A549 (cell line): ENCODE results near the gene EIF1B. TPM values are rescaled to one million over a fixed set of nuclear protein-coding genes. Genes with fewer than 3 reads are reported as not detected.

ENCODE experiments used
- ATAC-seq, 2 experiments: fragments of 200-7000 bp in 1 of 2; fragments of >200 bp in 1 of 2; cut with Nextera tagmentation in 1 of 2; cut with Tn5 transposase in 1 of 2; 3 replicates each; pipeline versions ENCODE4 v1.8.0 to v1.9.1; 2018 to 2020; ENCODE audit warnings: mild to moderate bottlenecking in 1 of 2, moderate library complexity in 1 of 2
- CTCF ChIA-PET: fragments of 300-600 bp; sonication (Branson Sonifier 250); formaldehyde crosslinking; extraction: SDS; loops from one replicate; lab custom pipeline; 2021; ENCODE audit warnings: antibody characterized with exemption, inconsistent platforms; lab: Yijun Ruan, JAX
- POLR2A ChIA-PET: fragments of 350-600 bp; formaldehyde crosslinking; extraction: SDS; loops from one replicate; lab custom pipeline; 2021; ENCODE audit warnings: antibody characterized with exemption, inconsistent platforms; lab: Yijun Ruan, JAX
- DNase-seq, 2 experiments: peaks; one replicate each; pipeline versions ENCODE4 v3.0.0 to v3.0.0-alpha.2; 2011 to 2016; ENCODE audit warnings: low read depth in 1 of 2, low spot score in 1 of 2
- FAIRE-seq: peaks from 2 replicates; lab custom pipeline; 2011; peaks lifted over from hg19 to GRCh38; lab: Jason Lieb, UNC
- H3K27ac ChIP-seq, 2 experiments: fragments of >200 bp; sonication (Bioruptor Twin); formaldehyde crosslinking; 3 replicates each; pipeline ENCODE4 v1.5.1; 2016 to 2017
- H3K4me1 ChIP-seq: fragments of >200 bp; sonication (Bioruptor Twin); formaldehyde crosslinking; 3 replicates; pipeline ENCODE4 v1.6.1; 2016
- H3K4me2 ChIP-seq: fragments of >200 bp; sonication (Bioruptor Twin); formaldehyde crosslinking; 3 replicates; pipeline ENCODE4 v1.6.1; 2016
- H3K4me3 ChIP-seq: fragments of >200 bp; sonication (Bioruptor Twin); formaldehyde crosslinking; 3 replicates; pipeline ENCODE4 v1.5.1; 2016
- H3K9me3 ChIP-seq: fragments of >200 bp; sonication (Bioruptor Twin); formaldehyde crosslinking; 3 replicates; pipeline ENCODE4 v1.6.1; 2016
- BCL3 ChIP-seq: fragments of >200 bp; sonication (Bioruptor Twin); formaldehyde crosslinking; IDR thresholded peaks from 3 replicates; pipeline ENCODE4 v1.6.1; 2016
- CBX2 ChIP-seq: fragments of 200-600 bp; sonication (generic); IDR thresholded peaks from 2 replicates; pipeline ENCODE4 v1.6.1; 2016; ENCODE audit warnings: low read depth, mild to moderate bottlenecking, borderline replicate concordance
- CEBPB ChIP-seq, 2 experiments: fragments of >200 bp in 1 of 2; sonication (Bioruptor Twin) in 1 of 2; formaldehyde crosslinking in 1 of 2; IDR thresholded peaks; 2 replicates each; pipeline ENCODE4 v1.6.1; 2012 to 2016
- EHMT2 ChIP-seq: fragments of 200-600 bp; sonication (generic); IDR thresholded peaks from 2 replicates; pipeline ENCODE4 v1.6.1; 2016; ENCODE audit warnings: antibody characterized with exemption, low read depth, mild to moderate bottlenecking, moderate library complexity
- FOSB ChIP-seq: fragments of 250-450 bp; sonication (Bioruptor Pico); IDR thresholded peaks from 2 replicates; pipeline ENCODE4 v1.5.0; 2020; ENCODE audit warnings: mild to moderate bottlenecking, moderate library complexity
- FOSL2 ChIP-seq, 2 experiments: fragments of 450-650 bp in 1 of 2; fragments of >200 bp in 1 of 2; sonication (Bioruptor Twin) in 1 of 2; formaldehyde crosslinking; IDR thresholded peaks; 2 replicates each; pipeline versions ENCODE4 v1.5.0 to v1.6.1; 2016 to 2020; ENCODE audit warnings: mild to moderate bottlenecking in 1 of 2, moderate library complexity in 1 of 2
- FOXS1 ChIP-seq: fragments of 250-450 bp; sonication (Bioruptor Pico); IDR thresholded peaks from 2 replicates; pipeline ENCODE4 v1.5.0; 2020; ENCODE audit warnings: mild to moderate bottlenecking, moderate library complexity
- HDAC2 ChIP-seq: fragments of 200-600 bp; sonication (generic); IDR thresholded peaks from 2 replicates; pipeline ENCODE4 v1.6.1; 2016
- HOXA7 ChIP-seq: fragments of 250-450 bp; sonication (Bioruptor Pico); IDR thresholded peaks from 2 replicates; pipeline ENCODE4 v1.5.0; 2020; ENCODE audit warnings: mild to moderate bottlenecking, moderate library complexity
- HOXB13 ChIP-seq: fragments of 250-450 bp; sonication (Bioruptor Pico); IDR thresholded peaks from 2 replicates; pipeline ENCODE4 v1.5.0; 2020; ENCODE audit warnings: low read depth, mild to moderate bottlenecking, moderate library complexity
- KDM1A ChIP-seq: fragments of 200-600 bp; sonication (generic); IDR thresholded peaks from 2 replicates; pipeline ENCODE4 v1.6.1; 2016; ENCODE audit warnings: low read depth, mild to moderate bottlenecking
- KDM5A ChIP-seq: fragments of 200-600 bp; sonication (generic); IDR thresholded peaks from 2 replicates; pipeline ENCODE4 v1.6.1; 2016; ENCODE audit warnings: antibody characterized with exemption, mild to moderate bottlenecking
- MAX ChIP-seq: IDR thresholded peaks from 2 replicates; pipeline ENCODE4 v1.6.1; 2012
- MAZ ChIP-seq: fragments of 150-350 bp; IDR thresholded peaks from 2 replicates; pipeline ENCODE4 v1.6.1; 2014; ENCODE audit warnings: antibody characterized with exemption, low read depth, low read length, borderline replicate concordance
- MYC ChIP-seq: IDR thresholded peaks from 2 replicates; pipeline ENCODE4 v1.6.1; 2012; ENCODE audit warnings: mild to moderate bottlenecking, inconsistent platforms, low read length, improper control_type of control experiment, borderline replicate concordance
- NFE2L2 ChIP-seq: fragments of 150-350 bp; conservative IDR thresholded peaks from 2 replicates; pipeline ENCODE4 v1.6.1; 2014; ENCODE audit warnings: low read length
- PBX3 ChIP-seq: IDR thresholded peaks from 2 replicates; pipeline ENCODE4 v1.6.1; 2012
- POLR2A ChIP-seq: IDR thresholded peaks from 2 replicates; pipeline ENCODE4 v1.6.1; 2012; ENCODE audit warnings: mild to moderate bottlenecking, low read length
- RARB ChIP-seq: fragments of 250-450 bp; sonication (Bioruptor Pico); IDR thresholded peaks from 2 replicates; pipeline ENCODE4 v1.8.0; 2021; ENCODE audit warnings: mild to moderate bottlenecking, moderate library complexity
- RNF2 ChIP-seq: fragments of 200-600 bp; sonication (generic); IDR thresholded peaks from 2 replicates; pipeline ENCODE4 v1.6.1; 2016; ENCODE audit warnings: low read depth, mild to moderate bottlenecking, antibody characterized with exemption, moderate library complexity, borderline replicate concordance
- SMC3 ChIP-seq: fragments of >200 bp; sonication (Bioruptor Twin); formaldehyde crosslinking; IDR thresholded peaks from 3 replicates; pipeline ENCODE4 v1.6.1; 2018; ENCODE audit warnings: inconsistent platforms
- SREBF2 ChIP-seq: fragments of 450-650 bp; IDR thresholded peaks from 2 replicates; pipeline ENCODE4 v1.6.1; 2014; ENCODE audit warnings: mild to moderate bottlenecking, moderate library complexity
- ZFP36 ChIP-seq: fragments of 450-650 bp; IDR thresholded peaks from 2 replicates; pipeline ENCODE4 v1.6.1; 2014; ENCODE audit warnings: borderline replicate concordance; ENCODE audit not compliant: partially characterized antibody
- WGBS: methylation state at CpG from one replicate; pipeline ENCODE4 v1.1.6; 2017; ENCODE audit errors: missing lambda C conversion rate; 5-methylcytosine and 5-hydroxymethylcytosine counted together
- polyA plus RNA-seq, 4 experiments: library from polyadenylated mRNA; depleted of rRNA in 3 of 4; stranded (reverse); fragments of >200 nt; fragmentation: RNase III in 1 of 4; extraction: RNeasy Plus Mini Kit Qiagen cat#74134 plus additional on column Dnase treatment in 1 of 4; gene quantifications; 2 replicates in 3 of 4; 3 replicates in 1 of 4; pipeline ENCODE4 v1.2.3, GENCODE V29; 2011 to 2017

EIF1B gene
- polyA plus RNA-seq, 2 of the 4 experiments (the other 2 are of a cell fraction) = 42.1 to 45.7 TPM

GRCh38 chr3:40340541-40341170 is 31.1 kb downstream of the EIF1B start (continued):
- TF ChIP-seq PBX3 (no peak), CEBPB (IDR thresholded peaks at IDR 0.05) (no peak), HDAC2 (no peak), MAX (no peak), KDM1A (no peak), KDM5A (no peak), RARB (CRISPR knock-in tag) (no peak), SREBF2 (no peak)

GRCh38 chr3:40341671-40342070 is 32.2 kb downstream of the EIF1B start:
- no peak overlapping the region for H3K4me2 ChIP-seq
- no peak for FAIRE-seq
- no peak for ATAC-seq
- H3K27ac ChIP-seq = no peak overlapping the region
- no peak overlapping the region for H3K4me3 ChIP-seq
- no peaks in the 10 kb centered on the region for H3K9me3 ChIP-seq
- no peak for DNase-seq
- CTCF ChIA-PET = interaction anchor here (1.2 kb wide), 1 partner anchor 14 kb away, joined by 3 read pairs; no protein-coding TSS in a partner anchor
- H3K4me1 ChIP-seq = no peaks in the 10 kb centered on the region
- POLR2A ChIA-PET = no interaction called here
- TF ChIP-seq HOXA7 (CRISPR knock-in tag) (no peak), NFE2L2 (no peak), RNF2 (no peak), ZFP36 (no peak), FOXS1 (CRISPR knock-in tag) (no peak), POLR2A (no peak)

- no peak for DNase-seq
- TF ChIP-seq SMC3 (no peak), MYC (no peak), MAX (no peak), KDM5A (no peak), CBX2 (no peak), EHMT2 (no peak), PBX3 (no peak), BCL3 (no peak)
- Histone ChIP-seq H3K27ac (no peak overlapping the region), H3K4me2 (no peak overlapping the region), H3K4me3 (no peak overlapping the region), H3K9me3 (no peaks in the 10 kb centered on the region), H3K4me1 (no peaks in the 10 kb centered on the region)
- POLR2A ChIA-PET = no interaction called here
- no peak for ATAC-seq
- FAIRE-seq = no peak
- CTCF ChIA-PET = no interaction called here
Observed at GRCh38 chr3:40350529-40350928, 41.0 kb downstream of the EIF1B start.

- H3K4me1 ChIP-seq = no peaks in the 10 kb centered on the region
- ATAC-seq = no peak
- H3K4me2 ChIP-seq = no peak overlapping the region
- no peak for DNase-seq
- TF ChIP-seq FOXS1 (CRISPR knock-in tag) = no peak
- no peak for TF ChIP-seq MAX
- TF ChIP-seq HOXB13 (CRISPR knock-in tag) = no peak
- TF ChIP-seq BCL3 = no peak
- TF ChIP-seq MAZ = no peak
- no peak for TF ChIP-seq FOSB
- TF ChIP-seq MYC = no peak
- no peak for TF ChIP-seq FOSL2 (IDR thresholded peaks at IDR 0.05)
- no peak for TF ChIP-seq FOSL2 (CRISPR knock-in tag; IDR thresholded peaks at IDR 0.05)
- H3K27ac ChIP-seq = no peak overlapping the region
- no peak for FAIRE-seq
- POLR2A ChIA-PET = no interaction called here
- WGBS = 2% methylated on average over 2 of the region's 2 CpGs
- CTCF ChIA-PET = no interaction called here
- no peaks in the 10 kb centered on the region for H3K9me3 ChIP-seq
- H3K4me3 ChIP-seq = no peak overlapping the region
Observed at GRCh38 chr3:40355410-40355809, 45.9 kb downstream of the EIF1B start.
